ENCODE measurements around the gene GRM7.

DNA sequence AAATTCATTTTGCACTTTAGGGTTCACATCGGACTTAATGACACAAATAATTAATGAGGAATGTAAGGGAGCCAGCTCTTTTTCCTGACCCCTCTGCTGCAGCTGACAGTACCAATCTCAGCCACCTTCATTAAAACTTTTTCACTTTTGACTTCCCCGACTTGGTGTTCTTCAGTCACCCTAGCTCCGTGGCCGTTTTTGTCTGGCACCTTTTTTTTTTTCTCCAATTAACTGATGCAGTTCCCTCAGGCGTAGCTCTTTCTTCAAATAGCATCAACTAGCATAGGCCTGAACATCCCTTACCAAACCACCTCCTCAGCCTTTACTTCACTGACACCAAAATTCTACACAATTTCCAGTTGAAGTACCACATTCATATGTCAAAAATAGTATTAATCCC, 350.8 kb downstream of the GRM7 start:
- TF ChIP-seq, protein P1, sequence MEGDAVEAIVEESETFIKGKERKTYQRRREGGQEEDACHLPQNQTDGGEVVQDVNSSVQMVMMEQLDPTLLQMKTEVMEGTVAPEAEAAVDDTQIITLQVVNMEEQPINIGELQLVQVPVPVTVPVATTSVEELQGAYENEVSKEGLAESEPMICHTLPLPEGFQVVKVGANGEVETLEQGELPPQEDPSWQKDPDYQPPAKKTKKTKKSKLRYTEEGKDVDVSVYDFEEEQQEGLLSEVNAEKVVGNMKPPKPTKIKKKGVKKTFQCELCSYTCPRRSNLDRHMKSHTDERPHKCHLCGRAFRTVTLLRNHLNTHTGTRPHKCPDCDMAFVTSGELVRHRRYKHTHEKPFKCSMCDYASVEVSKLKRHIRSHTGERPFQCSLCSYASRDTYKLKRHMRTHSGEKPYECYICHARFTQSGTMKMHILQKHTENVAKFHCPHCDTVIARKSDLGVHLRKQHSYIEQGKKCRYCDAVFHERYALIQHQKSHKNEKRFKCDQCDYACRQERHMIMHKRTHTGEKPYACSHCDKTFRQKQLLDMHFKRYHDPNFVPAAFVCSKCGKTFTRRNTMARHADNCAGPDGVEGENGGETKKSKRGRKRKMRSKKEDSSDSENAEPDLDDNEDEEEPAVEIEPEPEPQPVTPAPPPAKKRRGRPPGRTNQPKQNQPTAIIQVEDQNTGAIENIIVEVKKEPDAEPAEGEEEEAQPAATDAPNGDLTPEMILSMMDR (IDR thresholded peaks at IDR 0.05; ENCODE audit: poor library complexity, severe bottlenecking): no peak
- TF ChIP-seq EZH2 (IDR thresholded peaks at IDR 0.05; ENCODE audit: borderline replicate concordance, insufficient read depth, low read length, poor library complexity, severe bottlenecking) (no peak), TAF1 (IDR thresholded peaks at IDR 0.05; ENCODE audit: low read depth) (no peak), EP300 (conservative IDR thresholded peaks at IDR 0.05; ENCODE audit: poor library complexity, severe bottlenecking) (no peak), POLR2AphosphoS5 (IDR thresholded peaks at IDR 0.05) (no peak), SMC3 (conservative IDR thresholded peaks at IDR 0.05; ENCODE audit: poor library complexity) (no peak)
